H1 (cell line): Measurements from ENCODE around the gene TRIP13. TPM values are rescaled to one million over a fixed set of nuclear protein-coding genes. Genes with fewer than 3 reads are reported as not detected.

Source experiments
- CTCF ChIA-PET: fragments of 300-600 bp; sonication (Branson Sonifier 250); formaldehyde crosslinking; loops from one replicate; lab custom pipeline; 2021; ENCODE audit not compliant: partially characterized antibody; lab: Charles Lee
- POLR2A ChIA-PET: fragments of 300-600 bp; sonication (Branson Sonifier 250); formaldehyde crosslinking; loops from one replicate; lab custom pipeline; 2021; ENCODE audit warnings: inconsistent platforms; ENCODE audit not compliant: partially characterized antibody; lab: Charles Lee
- DNase-seq, 2 experiments: peaks; one replicate each; pipeline versions ENCODE4 v3.0.0 to v3.0.0-alpha.2; 2010 to 2022; ENCODE audit warnings: low spot score in 2 of 2, low read depth in 1 of 2, mixed read lengths in 1 of 2
- FAIRE-seq: peaks from 2 replicates; lab custom pipeline; 2011; peaks lifted over from hg19 to GRCh38; lab: Jason Lieb, UNC
- H2AFZ ChIP-seq: 2 replicates; pipeline ENCODE4 v1.8.1; 2012; ENCODE audit warnings: low read length, inconsistent platforms
- H2AK5ac ChIP-seq: 2 replicates; pipeline ENCODE4 v1.6.1; 2013; ENCODE audit warnings: low read depth, low read length
- H2BK120ac ChIP-seq: replicated peaks from 2 replicates; pipeline ENCODE3; 2013; ENCODE audit warnings: low read depth, low read length, inconsistent platforms
- H2BK12ac ChIP-seq: 2 replicates; pipeline ENCODE4 v1.6.1; 2013; ENCODE audit warnings: low read depth, low read length
- H2BK15ac ChIP-seq: 2 replicates; pipeline ENCODE4 v1.6.1; 2013; ENCODE audit warnings: low read length
- H2BK20ac ChIP-seq: 2 replicates; pipeline ENCODE4 v1.6.1; 2013; ENCODE audit warnings: low read length
- H2BK5ac ChIP-seq: 2 replicates; pipeline ENCODE4 v1.6.1; 2013; ENCODE audit warnings: low read depth, low read length
- H3K14ac ChIP-seq: 2 replicates; pipeline ENCODE4 v1.6.1; 2013; ENCODE audit warnings: inconsistent platforms; ENCODE audit not compliant: insufficient read length
- H3K18ac ChIP-seq: 2 replicates; pipeline ENCODE4 v1.6.1; 2013; ENCODE audit warnings: low read length; ENCODE audit errors: extremely low read depth
- H3K23ac ChIP-seq: 2 replicates; pipeline ENCODE4 v1.6.1; 2013; ENCODE audit warnings: inconsistent platforms; ENCODE audit not compliant: insufficient read length
- H3K23me2 ChIP-seq: 2 replicates; pipeline ENCODE4 v1.6.1; 2013; ENCODE audit warnings: low read depth, low read length
- H3K27ac ChIP-seq: 2 replicates; pipeline ENCODE4 v1.6.1; 2011; ENCODE audit warnings: low read depth, low read length, inconsistent platforms
- H3K27me3 ChIP-seq, 4 experiments: replicated peaks in 1 of 4; 1 replicate in 1 of 4; 2 replicates in 3 of 4; pipeline versions ENCODE4 v1.6.1 to v1.8.1; 2011 to 2013; ENCODE audit warnings: low read length in 3 of 4, mild to moderate bottlenecking in 3 of 4, inconsistent platforms in 2 of 4, mixed read lengths in 2 of 4, moderate library complexity in 1 of 4; ENCODE audit not compliant: control insufficient read depth in 3 of 4, insufficient read depth in 3 of 4; ENCODE audit errors: extremely low read depth in 1 of 4
- H3K36me3 ChIP-seq, 4 experiments: 2 replicates each; pipeline versions ENCODE4 v1.6.1 to v1.8.1; 2011 to 2013; ENCODE audit warnings: mild to moderate bottlenecking in 4 of 4, low read length in 3 of 4, moderate library complexity in 2 of 4, control low read depth in 1 of 4, inconsistent platforms in 1 of 4; ENCODE audit not compliant: insufficient read depth in 4 of 4, control insufficient read depth in 2 of 4
- H3K4ac ChIP-seq: replicated peaks from 2 replicates; pipeline ENCODE3; 2013; ENCODE audit warnings: low read length, low read depth, mixed read lengths, inconsistent platforms; ENCODE audit not compliant: insufficient read length
- H3K4me1 ChIP-seq, 4 experiments: replicated peaks in 1 of 4; 1 replicate in 1 of 4; 2 replicates in 3 of 4; pipeline versions ENCODE4 v1.6.1 to v1.8.1; 2011 to 2013; ENCODE audit warnings: low read length in 3 of 4, inconsistent platforms in 2 of 4, mixed read lengths in 1 of 4; ENCODE audit not compliant: insufficient read depth in 4 of 4, control insufficient read depth in 3 of 4
- H3K4me2 ChIP-seq, 2 experiments: 2 replicates each; pipeline versions ENCODE4 v1.6.1 to v1.8.1; 2011 to 2013; ENCODE audit warnings: low read depth in 2 of 2, low read length in 2 of 2, control low read depth in 1 of 2, inconsistent platforms in 1 of 2, mild to moderate bottlenecking in 1 of 2; ENCODE audit not compliant: insufficient read depth in 1 of 2
- H3K4me3 ChIP-seq, 4 experiments: fragments of 200-600, 300-600 bp in 1 of 4; sonication (generic), shearing (Covaris generic), sonication (Bioruptor Twin) in 1 of 4; 2 replicates each; pipeline versions ENCODE4 v1.5.1 to v1.8.1; 2011 to 2016; ENCODE audit warnings: low read length in 4 of 4, low read depth in 3 of 4, control low read depth in 2 of 4, inconsistent platforms in 2 of 4, mild to moderate bottlenecking in 2 of 4, mixed read lengths in 1 of 4, moderate library complexity in 1 of 4; ENCODE audit not compliant: insufficient read depth in 2 of 4; ENCODE audit errors: extremely low read depth in 1 of 4
- H3K56ac ChIP-seq: replicated peaks from 2 replicates; pipeline ENCODE3; 2013; ENCODE audit warnings: low read depth, mild to moderate bottlenecking, mixed read lengths, low read length, inconsistent platforms; ENCODE audit not compliant: insufficient read length
- H3K79me1 ChIP-seq: 2 replicates; pipeline ENCODE4 v1.6.1; 2013; ENCODE audit warnings: low read depth, low read length, control low read depth
- H3K79me2 ChIP-seq, 2 experiments: 2 replicates each; pipeline versions ENCODE4 v1.6.1 to v1.8.1; 2012 to 2013; ENCODE audit warnings: low read length in 2 of 2, mild to moderate bottlenecking in 2 of 2, inconsistent platforms in 1 of 2; ENCODE audit not compliant: insufficient read depth in 2 of 2, control insufficient read depth in 1 of 2
- H3K9ac ChIP-seq, 4 experiments: replicated peaks in 1 of 4; 1 replicate in 1 of 4; 2 replicates in 3 of 4; pipeline versions ENCODE4 v1.6.1 to v1.8.1; 2011 to 2013; ENCODE audit warnings: low read depth in 3 of 4, low read length in 3 of 4, control low read depth in 2 of 4, mild to moderate bottlenecking in 2 of 4, moderate library complexity in 2 of 4, inconsistent platforms in 1 of 4; ENCODE audit errors: extremely low read depth in 1 of 4
- H3K9me3 ChIP-seq, 2 experiments: 2 replicates each; pipeline versions ENCODE4 v1.6.1 to v1.8.1; 2012 to 2013; ENCODE audit warnings: mild to moderate bottlenecking in 2 of 2, moderate library complexity in 2 of 2, control low read depth in 1 of 2, inconsistent platforms in 1 of 2, low read depth in 1 of 2, low read length in 1 of 2, mixed read lengths in 1 of 2; ENCODE audit not compliant: insufficient read depth in 2 of 2
- H4K20me1 ChIP-seq, 2 experiments: replicated peaks in 1 of 2; 2 replicates each; pipeline versions ENCODE3 to v1.8.1; 2011 to 2013; ENCODE audit warnings: inconsistent platforms in 2 of 2, low read length in 2 of 2, mild to moderate bottlenecking in 1 of 2; ENCODE audit not compliant: insufficient read depth in 2 of 2, control insufficient read depth in 1 of 2
- H4K5ac ChIP-seq: 2 replicates; pipeline ENCODE4 v1.6.1; 2013; ENCODE audit warnings: low read length, low read depth, mixed read lengths, inconsistent platforms; ENCODE audit not compliant: insufficient read length
- H4K8ac ChIP-seq: 2 replicates; pipeline ENCODE4 v1.8.0; 2013; ENCODE audit warnings: mild to moderate bottlenecking, moderate library complexity, low read length, inconsistent platforms; ENCODE audit not compliant: insufficient read depth; ENCODE audit errors: extremely low read depth
- H4K91ac ChIP-seq: replicated peaks from 2 replicates; pipeline ENCODE3; 2013; ENCODE audit warnings: low read length, mixed read lengths, inconsistent platforms; ENCODE audit not compliant: insufficient read length
- ASH2L ChIP-seq: fragments of 200-600, 300-600 bp; sonication (generic); IDR thresholded peaks from one replicate; pipeline ENCODE4 v1.7.1; 2017; ENCODE audit warnings: low read length
- FOSL1 ChIP-seq: IDR thresholded peaks from 2 replicates; pipeline ENCODE4 v1.6.1; 2011; ENCODE audit warnings: mild to moderate bottlenecking, low read depth, low read length, moderate library complexity; ENCODE audit not compliant: insufficient read depth
- GABPA ChIP-seq: IDR thresholded peaks from 2 replicates; pipeline ENCODE4 v1.6.1; 2011; ENCODE audit warnings: mild to moderate bottlenecking, low read length, moderate library complexity, borderline replicate concordance; ENCODE audit not compliant: insufficient read depth
- WGBS, 2 experiments: shearing (Covaris generic) in 1 of 2; methylation state at CpG; one replicate each; pipeline versions ENCODE4 v1.1.6 to v1.1.7; 2013 to 2015; ENCODE audit warnings: low lambda C conversion rate in 2 of 2, mixed read lengths in 2 of 2, inconsistent platforms in 1 of 2, low coverage in 1 of 2, missing lambda C conversion rate in 1 of 2; ENCODE audit not compliant: insufficient replicate concordance in 2 of 2, insufficient coverage in 1 of 2, insufficient read length in 1 of 2; ENCODE audit errors: extremely low coverage in 1 of 2, missing lambda C conversion rate in 1 of 2; 5-methylcytosine and 5-hydroxymethylcytosine counted together
- polyA plus RNA-seq, 7 experiments: library from polyadenylated mRNA; depleted of rRNA in 3 of 7; stranded (reverse) in 5 of 7; unstranded in 2 of 7; fragments of >200 nt in 5 of 7; fragments of 200-250 nt in 2 of 7; gene quantifications; 1 replicate in 5 of 7; 2 replicates in 1 of 7; 4 replicates in 1 of 7; pipeline versions ENCODE4 v1.2.1 to v1.2.3, GENCODE V29; 2011 to 2013; ENCODE audit warnings: missing spikeins in 2 of 7, mixed read lengths in 2 of 7
- total RNA-seq: library from RNA; stranded (reverse); fragmentation: NEBNext Ultra II Directional; extraction: Animal tissue kit (Norgen Biotek cat#: 25700); gene quantifications from 2 replicates; pipeline ENCODE4 v1.2.1, GENCODE V29; 2021
- TF ChIP-seq, protein P1 (sequence below): IDR thresholded peaks from 2 replicates; pipeline ENCODE4 v1.6.1; 2012; ENCODE audit warnings: inconsistent platforms

Gene TRIP13
- total and polyA plus RNA-seq, 2 of the 8 experiments (the other 6 are each of a cell fraction or from before 2014, with no cell fraction given), result 20.0 to 39.2 TPM

DNA sequence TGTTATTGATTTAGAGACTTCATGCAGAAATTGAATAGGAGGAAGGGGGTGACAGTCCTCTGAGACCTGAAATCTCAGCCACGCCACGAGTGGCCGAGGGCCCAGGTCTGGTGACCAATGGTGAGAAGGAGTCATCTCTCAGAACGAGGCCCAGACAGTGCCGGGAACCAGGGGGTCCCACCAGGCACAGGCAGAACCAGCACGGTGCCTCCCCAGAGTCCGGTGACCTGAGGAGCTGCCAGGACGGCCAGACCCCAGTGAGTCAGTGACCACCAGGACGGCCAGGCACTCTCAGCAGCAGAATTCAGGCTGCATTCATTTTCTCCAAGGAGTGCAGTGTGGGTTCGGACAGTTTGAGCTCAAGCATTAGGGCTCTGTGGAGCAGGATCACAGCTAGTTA is 72.1 kb downstream of the TRIP13 start:
- H3K4me1 ChIP-seq, result no peaks in the 10 kb centered on the region
- no peak overlapping the region for H2AK5ac ChIP-seq
- H4K5ac ChIP-seq, result no peak overlapping the region
- POLR2A ChIA-PET, result no interaction called here
- H3K18ac ChIP-seq, result no peak overlapping the region
- H2BK15ac ChIP-seq, result no peak overlapping the region
- no peaks in the 10 kb centered on the region for H3K36me3 ChIP-seq
- FAIRE-seq (no peak), DNase-seq (no peak)
- H2BK12ac ChIP-seq, result no peak overlapping the region
- no peak overlapping the region; the same call in 1 of the 2 replicates for H4K8ac ChIP-seq
- no peak overlapping the region for H3K27ac ChIP-seq
- H3K27me3 ChIP-seq, result no peaks in the 10 kb centered on the region
- H2BK5ac ChIP-seq, result no peak overlapping the region
- H3K23ac ChIP-seq, result no peak overlapping the region
- H3K14ac ChIP-seq, result no peak overlapping the region
- no peaks in the 10 kb centered on the region for H3K23me2 ChIP-seq
- no peak overlapping the region for H2BK120ac ChIP-seq
- CTCF ChIA-PET, result interaction anchor here (1.2 to 1.9 kb wide), 5 partner anchors 12 to 41 kb away, joined by 3 to 6 read pairs (median 4); no protein-coding TSS in a partner anchor
- H3K56ac ChIP-seq, result no peak overlapping the region
- no peak overlapping the region for H3K4me2 ChIP-seq
- no peak overlapping the region for H2AFZ ChIP-seq
- WGBS, 2 experiments, result 87% methylated on average over 10 of the region's 10 CpGs; no CpG with 5 or more reads in 1 of the 2 experiments
- no peak overlapping the region for H4K91ac ChIP-seq
- TF ChIP-seq, protein P1, sequence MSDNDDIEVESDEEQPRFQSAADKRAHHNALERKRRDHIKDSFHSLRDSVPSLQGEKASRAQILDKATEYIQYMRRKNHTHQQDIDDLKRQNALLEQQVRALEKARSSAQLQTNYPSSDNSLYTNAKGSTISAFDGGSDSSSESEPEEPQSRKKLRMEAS, result no peak
- TF ChIP-seq GABPA (no peak), FOSL1 (no peak), ASH2L (no peak)
- no peaks in the 10 kb centered on the region for H3K79me2 ChIP-seq
- H4K20me1 ChIP-seq, result no peaks in the 10 kb centered on the region
- no peak overlapping the region for H3K4me3 ChIP-seq
- no peaks in the 10 kb centered on the region for H3K79me1 ChIP-seq
- no peak overlapping the region for H3K9ac ChIP-seq
- no peak overlapping the region for H3K4ac ChIP-seq
- no peaks in the 10 kb centered on the region for H3K9me3 ChIP-seq
- H2BK20ac ChIP-seq, result no peak overlapping the region
